OCI-LY3 (cell line): ENCODE measurements around the gene NCKAP5.

ENCODE experiments used
- H2AFZ ChIP-seq: fragments of 200-600, 300-600 bp; shearing (Covaris generic); 2 replicates; pipeline ENCODE4 v1.6.0; 2014; ENCODE audit warnings: antibody characterized with exemption, low read depth, low read length
- H3K27ac ChIP-seq: fragments of 200-600, 300-600 bp; sonication (generic); 2 replicates; pipeline ENCODE4 v1.5.1; 2014; ENCODE audit warnings: mild to moderate bottlenecking, low read length, moderate library complexity, mixed read lengths
- H3K27me3 ChIP-seq: fragments of 200-600, 300-600 bp; sonication (generic); 2 replicates; pipeline ENCODE4 v1.6.1; 2014; ENCODE audit warnings: low read depth, low read length, mixed read lengths
- H3K36me3 ChIP-seq: fragments of 200-600, 300-600 bp; sonication (generic); replicated peaks from 2 replicates; pipeline ENCODE3; 2014; ENCODE audit warnings: low read depth, low read length, mixed read lengths
- H3K4me1 ChIP-seq: fragments of 300-600, 200-600 bp; sonication (generic); 2 replicates; pipeline ENCODE4 v1.6.1; 2014; ENCODE audit warnings: low read length, mixed read lengths
- H3K4me2 ChIP-seq: fragments of 200-600, 300-600 bp; sonication (generic); 2 replicates; pipeline ENCODE4 v1.6.1; 2014; ENCODE audit warnings: low read length, mixed read lengths
- H3K4me3 ChIP-seq: fragments of 300-600, 200-600 bp; sonication (generic); 2 replicates; pipeline ENCODE4 v1.5.1; 2014; ENCODE audit warnings: antibody characterized with exemption, mild to moderate bottlenecking, low read length, moderate library complexity
- H3K79me2 ChIP-seq: fragments of 300-600, 200-600 bp; shearing (Covaris generic); 2 replicates; pipeline ENCODE4 v1.6.1; 2014; ENCODE audit warnings: mild to moderate bottlenecking, low read length, mixed read lengths
- H3K9ac ChIP-seq: fragments of 300-600, 200-600 bp; shearing (Covaris generic); 2 replicates; pipeline ENCODE4 v1.6.0; 2014; ENCODE audit warnings: mild to moderate bottlenecking, low read length, moderate library complexity
- H3K9me3 ChIP-seq: fragments of 200-600, 300-600 bp; shearing (Covaris generic); 2 replicates; pipeline ENCODE4 v1.6.1; 2014; ENCODE audit warnings: low read length, mixed read lengths; ENCODE audit not compliant: insufficient read depth
- H4K20me1 ChIP-seq: fragments of 200-600, 300-600 bp; sonication (generic); 2 replicates; pipeline ENCODE4 v1.6.1; 2016; ENCODE audit warnings: low read length, mixed read lengths; ENCODE audit not compliant: insufficient read depth
- CTCF ChIP-seq: fragments of 200-600, 300-600 bp; sonication (generic); IDR thresholded peaks from 2 replicates; pipeline ENCODE4 v1.5.1; 2014; ENCODE audit warnings: antibody characterized with exemption, low read length, low read depth
- EZH2phosphoT487 ChIP-seq: fragments of 200-600 bp; shearing (Covaris generic); IDR thresholded peaks from 2 replicates; pipeline ENCODE4 v1.6.1; 2018; ENCODE audit warnings: antibody characterized with exemption, mixed run types, low read depth

The NCKAP5 gene

GRCh38 chr2:132641819-132642218 is 926.4 kb downstream of the NCKAP5 start:
- Histone ChIP-seq H3K27me3 (0 out of 2 replicates have a peak, but pooled peaks cover 2% of the 10 kb centered on the region), H3K9me3 (no peaks in the 10 kb centered on the region), H3K36me3 (no peaks in the 10 kb centered on the region), H3K4me1 (no peaks in the 10 kb centered on the region), H3K4me3 (no peak overlapping the region), H3K27ac (no peak overlapping the region), H3K79me2 (no peaks in the 10 kb centered on the region), H2AFZ (no peak overlapping the region), H3K9ac (no peak overlapping the region), H3K4me2 (no peak overlapping the region), H4K20me1 (no peaks in the 10 kb centered on the region)
- no peak for TF ChIP-seq CTCF
- no peak for TF ChIP-seq EZH2phosphoT487

GRCh38 chr2:132640116-132640515 is 928.1 kb downstream of the NCKAP5 start:
- Histone ChIP-seq H3K27me3 (0 out of 2 replicates have a peak, but pooled peaks cover 2% of the 10 kb centered on the region), H4K20me1 (no peaks in the 10 kb centered on the region), H3K9me3 (no peaks in the 10 kb centered on the region), H3K9ac (no peak overlapping the region), H3K79me2 (no peaks in the 10 kb centered on the region), H3K27ac (no peak overlapping the region), H3K4me3 (no peak overlapping the region), H3K4me1 (no peaks in the 10 kb centered on the region), H3K4me2 (no peak overlapping the region), H3K36me3 (no peaks in the 10 kb centered on the region), H2AFZ (no peak overlapping the region)
- no peak for TF ChIP-seq EZH2phosphoT487
- TF ChIP-seq CTCF: no peak

GRCh38 chr2:132638313-132639040 is 929.8 kb downstream of the NCKAP5 start:
- Histone ChIP-seq H3K4me2 (no peak overlapping the region), H3K9ac (no peak overlapping the region), H3K4me3 (no peak overlapping the region), H4K20me1 (no peaks in the 10 kb centered on the region), H3K79me2 (no peaks in the 10 kb centered on the region), H3K27ac (no peak overlapping the region), H3K9me3 (no peaks in the 10 kb centered on the region), H3K4me1 (no peaks in the 10 kb centered on the region), H3K27me3 (no peaks in the 10 kb centered on the region), H2AFZ (no peak overlapping the region), H3K36me3 (no peaks in the 10 kb centered on the region)
- TF ChIP-seq EZH2phosphoT487: no peak

GRCh38 chr2:132636346-132636745 is 931.9 kb downstream of the NCKAP5 start:
- H3K9ac ChIP-seq: no peak overlapping the region
- H3K4me1 ChIP-seq: no peaks in the 10 kb centered on the region
- H3K9me3 ChIP-seq: no peaks in the 10 kb centered on the region
- H3K4me2 ChIP-seq: no peak overlapping the region
- H2AFZ ChIP-seq: no peak overlapping the region
- no peaks in the 10 kb centered on the region for H3K27me3 ChIP-seq
- H4K20me1 ChIP-seq: no peaks in the 10 kb centered on the region
- H3K4me3 ChIP-seq: no peak overlapping the region
- TF ChIP-seq EZH2phosphoT487 (no peak), CTCF (no peak)
- H3K36me3 ChIP-seq: no peaks in the 10 kb centered on the region
- H3K79me2 ChIP-seq: no peaks in the 10 kb centered on the region
- H3K27ac ChIP-seq: no peak overlapping the region
